Raji (cell line): ENCODE measurements around the gene UST.

Source experiments
- POLR2A ChIP-seq: IDR thresholded peaks from 2 replicates; pipeline ENCODE4 v1.6.1; 2011; ENCODE audit warnings: low read depth, low read length, control low read depth; ENCODE audit not compliant: insufficient read depth

The UST gene

DNA sequence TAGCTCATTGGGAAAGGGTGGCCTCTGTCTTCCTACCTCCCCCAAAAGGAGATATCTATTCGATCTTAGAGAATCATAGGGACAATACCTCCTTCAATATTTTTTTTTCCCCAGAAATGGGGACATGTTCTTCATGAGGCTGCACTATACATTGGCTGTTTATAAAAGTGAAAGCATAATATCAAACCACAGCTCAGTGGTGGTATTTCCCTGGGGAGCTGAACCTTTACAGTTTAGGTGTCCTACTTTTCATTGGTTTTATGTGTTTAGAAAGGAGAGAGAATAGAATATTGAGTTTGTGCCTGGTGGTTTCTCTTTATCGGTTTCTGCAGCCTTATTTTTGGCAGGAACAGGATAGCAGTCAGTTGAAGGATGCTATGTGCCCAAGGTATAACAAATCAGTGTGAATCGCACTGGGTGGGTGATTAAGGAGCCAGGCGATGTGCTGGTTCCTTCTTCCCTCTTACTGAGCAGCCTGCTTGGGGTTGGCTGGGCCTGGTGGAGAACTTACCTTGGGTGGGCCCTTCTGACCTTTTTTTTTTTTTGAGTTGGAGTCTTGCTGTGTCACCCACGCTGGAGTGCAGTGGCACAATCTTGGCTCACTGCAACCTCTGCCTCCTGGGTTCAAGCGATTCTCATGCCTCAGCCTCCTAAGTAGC lies 25.2 kb downstream of the UST start:
- no peak for TF ChIP-seq POLR2A

DNA sequence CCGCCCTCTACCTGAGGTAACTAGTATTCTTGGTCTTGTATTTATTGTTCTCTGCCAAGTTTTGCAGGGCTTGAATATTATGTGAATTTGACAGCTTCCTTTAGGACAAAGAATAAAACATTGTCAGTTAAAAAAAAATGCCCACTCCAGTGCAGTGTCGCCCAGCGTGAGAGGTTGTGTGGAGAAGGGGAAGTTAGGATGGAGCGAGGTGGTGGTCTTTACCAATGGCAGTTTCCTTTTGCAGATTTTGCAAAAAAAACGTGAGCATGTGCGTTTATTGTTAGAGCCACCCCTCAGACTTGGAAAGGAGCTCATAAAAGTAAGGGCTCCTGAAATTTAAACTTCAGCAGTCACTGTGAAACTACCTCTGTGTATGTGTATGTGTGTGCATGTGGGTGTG lies 28.3 kb downstream of the UST start:
- no peak for TF ChIP-seq POLR2A

DNA sequence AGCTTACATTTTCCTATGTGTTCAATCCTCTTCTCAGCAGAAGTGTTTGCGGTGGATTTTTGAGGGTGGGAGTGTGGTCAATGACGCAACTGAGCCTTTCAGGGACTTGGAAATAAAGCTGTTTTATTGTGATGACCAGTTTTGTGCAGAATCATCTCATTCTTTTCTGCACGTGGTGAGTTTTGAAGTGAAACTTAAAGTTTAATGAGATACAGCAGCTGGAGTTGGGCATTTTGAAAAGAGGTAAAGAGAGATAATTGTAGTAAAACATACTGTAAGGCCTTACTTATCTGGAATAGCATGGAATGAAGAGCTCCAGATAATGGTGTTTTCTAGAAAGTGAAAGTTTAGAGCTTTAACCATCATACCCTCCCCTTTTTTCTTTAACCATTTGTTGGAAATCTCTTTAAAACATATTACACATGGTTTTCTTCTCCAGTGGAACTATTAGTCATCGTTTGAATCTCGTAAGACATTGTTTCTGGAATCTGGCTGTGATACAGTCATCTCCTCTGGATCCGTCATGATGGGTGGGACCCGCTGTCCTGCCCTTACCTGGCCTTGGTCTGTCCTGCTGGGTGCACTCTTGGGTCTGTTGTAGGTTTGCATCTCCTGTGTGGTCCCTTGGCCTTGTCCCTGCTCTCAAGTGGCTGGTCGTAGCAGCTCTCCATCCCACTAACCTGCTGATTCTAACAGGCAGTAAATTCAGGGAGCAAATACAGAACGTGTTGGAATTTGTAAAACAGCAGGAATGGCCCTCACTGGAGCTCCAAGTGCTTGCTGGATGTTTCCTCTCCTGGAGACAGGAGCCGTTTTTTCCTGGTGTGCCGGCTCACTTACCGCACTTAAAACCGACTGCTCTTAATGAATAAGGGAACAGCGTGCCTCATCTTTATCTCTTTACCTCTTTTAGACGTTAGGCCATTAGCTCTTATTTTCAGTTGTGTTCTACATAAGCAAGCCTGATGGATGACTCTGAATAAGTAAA lies 29.8 kb downstream of the UST start:
- TF ChIP-seq POLR2A: no peak

DNA sequence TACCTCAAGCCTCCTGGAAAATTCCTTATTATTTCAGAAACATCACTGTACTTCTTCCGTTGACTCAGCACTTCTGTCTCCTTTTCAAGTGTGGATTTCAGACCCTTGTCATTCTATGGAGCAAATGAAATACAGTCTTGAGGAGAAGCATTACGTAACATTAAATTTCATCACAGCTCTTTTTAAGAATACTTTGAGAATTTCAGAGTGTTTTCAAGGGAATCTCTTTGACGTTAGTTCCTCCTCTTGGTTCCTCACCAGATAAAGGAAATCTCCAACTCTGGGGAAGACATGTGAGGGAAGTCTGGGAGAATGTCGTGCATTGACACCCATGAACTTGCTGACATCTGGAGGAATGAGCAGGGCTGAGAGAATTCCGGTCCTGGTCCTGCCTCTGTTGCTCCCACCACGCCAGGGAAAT lies 32.3 kb downstream of the UST start:
- TF ChIP-seq POLR2A: no peak

DNA sequence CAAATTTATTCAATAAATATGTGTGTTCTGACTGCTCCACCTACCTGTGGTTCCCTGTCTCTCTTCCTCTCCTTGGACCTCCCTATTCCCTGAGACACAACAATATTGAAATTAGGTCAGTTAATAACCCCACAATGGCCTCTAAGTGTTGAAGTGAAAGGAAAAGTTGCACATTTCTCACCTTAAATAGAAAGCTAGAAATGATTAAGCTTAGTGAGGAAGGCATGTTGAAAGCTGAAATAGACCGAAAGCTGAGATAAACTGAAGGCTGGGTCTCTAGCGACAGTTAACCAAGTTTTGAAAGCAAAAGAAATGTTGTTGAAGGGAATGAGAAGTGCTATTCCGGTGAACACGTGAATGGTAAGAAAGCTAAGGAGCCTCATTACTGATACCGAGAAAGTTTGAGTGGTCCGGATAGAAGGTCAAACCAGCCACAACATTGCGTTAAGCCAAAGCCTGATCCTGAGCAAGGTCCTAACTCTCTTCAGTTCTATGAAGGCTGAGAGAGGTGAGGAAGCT lies 34.1 kb downstream of the UST start:
- no peak for TF ChIP-seq POLR2A

DNA sequence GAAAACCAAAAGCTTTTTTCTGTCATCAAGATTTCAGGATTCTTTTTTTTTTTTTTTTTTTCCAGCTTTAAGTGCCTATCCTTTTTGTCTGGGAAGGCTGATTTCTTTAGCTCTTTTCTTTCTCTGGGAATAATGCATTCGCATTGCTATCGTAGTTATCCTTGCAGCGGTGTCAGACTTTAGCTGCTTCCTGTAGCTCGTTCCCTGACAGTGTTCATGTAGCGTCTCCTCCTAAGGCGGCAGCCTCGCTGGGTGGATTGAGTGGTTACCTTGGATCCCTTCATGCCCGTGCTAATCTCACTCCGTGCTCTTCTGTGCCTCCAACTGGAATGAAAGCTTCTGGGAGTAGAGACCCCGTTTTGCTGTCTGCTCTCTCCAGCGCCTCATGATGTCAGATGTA lies 43.1 kb downstream of the UST start:
- no peak for TF ChIP-seq POLR2A

DNA sequence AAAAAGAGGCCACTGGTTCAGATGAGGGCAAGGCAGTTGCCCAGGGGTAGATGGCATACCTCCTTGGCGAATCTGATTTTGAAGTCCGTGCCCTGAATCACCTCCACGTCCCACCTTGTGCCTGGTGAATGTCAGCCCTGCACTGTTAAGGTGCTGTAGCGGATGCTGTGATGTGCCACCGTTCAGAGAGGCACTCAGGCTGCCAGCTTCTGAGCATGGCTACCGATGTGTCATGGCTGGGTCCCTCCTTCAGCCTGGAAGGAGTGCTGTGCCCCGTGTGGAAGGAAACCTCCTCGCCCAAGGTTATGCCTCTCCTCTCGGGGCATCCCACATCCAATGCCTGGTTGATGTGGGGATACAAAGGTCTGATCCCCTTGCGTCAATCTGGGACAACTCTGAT lies 43.6 kb downstream of the UST start:
- no peak for TF ChIP-seq POLR2A

DNA sequence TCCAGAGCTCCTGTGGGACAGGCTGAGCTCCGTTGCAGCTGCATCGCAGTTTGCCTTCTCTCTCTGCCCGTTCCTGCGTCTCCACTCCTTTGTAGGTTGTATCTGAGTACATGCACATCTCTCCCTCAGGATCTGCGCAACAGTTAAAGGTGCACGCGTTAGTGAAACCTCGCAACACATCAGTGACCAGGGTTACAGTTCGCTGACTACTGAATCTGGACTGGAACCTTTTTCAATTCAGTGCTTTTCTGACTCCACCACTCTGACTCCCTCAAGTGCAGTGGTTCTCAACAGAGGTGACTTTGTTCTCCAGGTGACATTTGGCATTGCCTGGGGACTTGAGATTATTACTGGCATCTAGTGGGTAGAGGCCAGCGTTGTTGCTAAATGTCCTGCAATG lies 44.0 kb downstream of the UST start:
- no peak for TF ChIP-seq POLR2A

DNA sequence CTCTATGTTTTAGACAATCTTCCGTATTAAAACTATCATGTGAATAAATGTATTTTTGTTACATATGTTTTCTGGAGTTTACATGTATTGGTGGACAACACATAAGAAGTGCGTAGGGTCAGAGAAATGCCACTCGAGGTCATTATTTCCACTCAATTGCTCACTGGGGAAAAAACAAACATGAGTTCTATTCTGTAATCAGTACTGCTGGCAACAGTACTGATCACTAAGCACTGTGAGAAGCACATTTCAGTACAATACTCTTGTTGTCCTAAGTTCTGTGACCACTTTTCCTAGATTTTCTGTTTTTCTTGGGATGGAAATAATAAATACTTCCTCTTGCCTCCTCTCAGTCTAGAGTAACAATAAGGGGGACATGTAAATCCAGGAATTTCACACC lies 44.5 kb downstream of the UST start:
- no peak for TF ChIP-seq POLR2A

DNA sequence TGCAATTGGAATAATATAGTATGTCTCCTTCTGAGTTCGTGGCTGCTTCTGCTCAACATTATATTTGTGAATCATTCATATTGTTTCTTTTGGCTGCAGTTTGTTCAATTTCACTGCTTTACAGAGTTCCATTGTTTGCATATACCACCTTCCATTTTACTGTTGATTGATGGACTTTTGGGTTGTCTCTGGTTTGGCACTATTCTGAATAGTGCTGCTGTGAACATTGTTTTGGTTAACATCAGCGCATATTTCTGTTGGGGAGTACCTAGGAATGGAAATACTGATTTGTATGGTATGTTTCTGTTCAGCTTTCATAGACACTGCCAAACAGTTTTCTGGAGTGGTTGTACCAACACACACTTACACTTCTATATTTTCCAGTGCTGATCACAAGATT lies 46.9 kb downstream of the UST start:
- TF ChIP-seq POLR2A: no peak

DNA sequence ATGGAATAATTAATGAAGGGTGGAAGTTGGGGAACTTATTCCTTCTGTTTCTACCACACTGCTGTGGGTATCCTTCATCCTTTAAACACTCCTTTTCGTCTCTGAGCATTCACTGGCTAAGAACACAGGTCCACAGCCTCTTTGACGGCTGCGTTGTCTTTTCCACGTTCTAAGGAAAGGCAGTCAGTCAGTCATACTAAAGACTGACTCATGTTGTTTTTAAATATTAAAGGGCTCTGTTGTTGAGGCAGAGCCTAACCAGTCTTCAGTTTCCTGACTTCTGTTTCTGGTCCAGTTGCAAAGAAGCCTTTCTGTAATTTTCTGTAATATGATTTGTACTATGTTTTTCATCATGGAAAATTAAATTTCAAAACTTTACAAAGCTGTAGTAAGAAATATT lies 48.0 kb downstream of the UST start:
- TF ChIP-seq POLR2A: no peak

DNA sequence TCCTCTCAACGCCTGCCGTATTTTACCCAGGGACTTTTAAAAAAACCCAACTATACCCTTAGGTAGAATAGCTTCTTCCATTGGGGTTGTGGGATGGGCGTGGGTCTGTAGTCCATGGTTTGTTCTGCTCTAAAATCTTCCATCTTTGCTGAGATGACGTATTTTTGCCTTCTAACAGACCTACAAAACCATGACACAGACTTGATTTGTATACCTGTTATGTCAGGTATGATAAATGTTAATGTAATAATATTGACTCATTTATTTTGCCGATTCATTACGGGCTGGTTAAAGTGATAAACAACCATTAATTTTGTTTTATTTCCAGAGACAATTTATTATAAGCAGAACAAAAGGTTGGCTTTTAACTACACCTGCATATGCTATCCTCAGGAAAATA lies 48.7 kb downstream of the UST start:
- TF ChIP-seq POLR2A: no peak

DNA sequence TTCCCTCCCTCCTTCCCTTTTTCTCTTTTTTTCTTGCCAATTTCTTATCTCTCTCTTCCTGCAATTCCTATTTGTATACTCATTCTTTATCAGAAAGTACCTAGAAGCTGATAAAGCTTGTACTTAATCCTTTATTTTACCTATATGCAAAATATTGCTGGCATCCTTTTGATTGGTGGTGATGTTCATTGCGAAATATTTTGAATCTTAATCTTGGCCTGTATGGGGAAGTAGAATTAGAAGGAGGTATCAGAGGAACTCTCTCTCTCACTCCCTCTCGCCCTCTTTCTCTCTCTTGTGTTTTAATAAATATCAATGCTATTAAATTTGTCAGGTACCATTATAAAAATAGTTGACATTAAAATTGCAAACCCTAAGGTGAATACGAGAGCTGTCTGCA lies 52.8 kb downstream of the UST start:
- no peak for TF ChIP-seq POLR2A

DNA sequence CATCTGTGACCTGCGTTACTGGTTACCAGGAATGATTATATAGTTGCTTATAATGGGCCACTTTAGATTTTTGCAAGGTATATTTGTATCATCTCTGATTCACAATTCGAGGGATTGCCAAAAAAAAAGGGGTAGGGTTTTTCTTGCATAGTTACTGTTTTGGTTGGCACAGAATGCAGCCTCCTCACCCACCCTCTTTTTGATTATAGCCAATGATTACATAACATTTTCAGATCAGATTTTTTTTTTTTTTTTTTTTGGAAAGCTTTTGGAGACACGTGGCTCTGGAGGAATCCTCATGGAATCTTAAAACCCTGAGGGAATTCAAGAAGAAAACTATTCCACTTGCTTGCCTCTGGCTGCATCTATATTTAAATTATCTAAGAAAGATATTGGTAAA lies 53.7 kb downstream of the UST start:
- TF ChIP-seq POLR2A: no peak

DNA sequence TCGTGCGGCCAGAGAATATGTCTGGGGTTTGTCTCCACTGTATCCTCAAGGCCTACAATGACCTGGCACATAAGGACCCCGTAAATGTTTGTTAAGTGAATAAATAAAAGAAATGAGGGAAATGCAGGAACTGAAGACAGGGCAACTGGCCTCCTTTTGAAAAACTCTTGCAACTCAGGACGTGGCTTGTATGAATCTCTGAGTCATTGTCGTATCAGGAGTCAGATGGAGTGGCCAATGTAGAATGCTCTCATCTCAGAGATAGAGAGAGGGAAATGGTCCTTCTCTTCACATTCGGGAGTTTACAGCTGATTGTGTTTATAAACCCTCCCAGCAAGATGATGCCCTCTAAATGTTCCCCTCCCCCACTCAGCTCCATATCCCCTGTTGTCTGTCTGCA lies 57.1 kb downstream of the UST start:
- no peak for TF ChIP-seq POLR2A

DNA sequence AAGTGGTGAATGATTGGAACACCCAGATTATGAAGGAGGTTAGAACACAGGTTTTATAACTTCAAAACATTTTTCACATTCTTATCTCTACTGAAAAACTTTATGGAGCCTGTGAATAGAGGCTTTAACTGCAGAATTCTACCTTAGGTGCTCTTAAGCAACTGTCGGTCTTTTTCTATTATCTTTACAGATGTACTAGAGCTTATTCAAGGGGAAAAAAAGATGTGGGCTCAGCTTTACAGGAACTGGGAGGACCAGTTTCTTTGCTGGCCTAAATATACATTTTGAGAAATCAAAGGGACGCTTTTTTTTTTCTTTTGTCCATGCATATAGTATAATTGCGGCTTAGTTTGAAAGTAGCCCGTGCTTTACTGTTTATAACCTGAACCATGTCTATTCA lies 58.9 kb downstream of the UST start:
- no peak for TF ChIP-seq POLR2A
